Measurements from ENCODE around the gene PEX14. TPM values are rescaled to one million over a fixed set of nuclear protein-coding genes. Genes with fewer than 3 reads are reported as not detected.

Gene PEX14
- total RNA-seq, 2 donors from 2014 or later = 19.5 to 29.3 TPM

DNA sequence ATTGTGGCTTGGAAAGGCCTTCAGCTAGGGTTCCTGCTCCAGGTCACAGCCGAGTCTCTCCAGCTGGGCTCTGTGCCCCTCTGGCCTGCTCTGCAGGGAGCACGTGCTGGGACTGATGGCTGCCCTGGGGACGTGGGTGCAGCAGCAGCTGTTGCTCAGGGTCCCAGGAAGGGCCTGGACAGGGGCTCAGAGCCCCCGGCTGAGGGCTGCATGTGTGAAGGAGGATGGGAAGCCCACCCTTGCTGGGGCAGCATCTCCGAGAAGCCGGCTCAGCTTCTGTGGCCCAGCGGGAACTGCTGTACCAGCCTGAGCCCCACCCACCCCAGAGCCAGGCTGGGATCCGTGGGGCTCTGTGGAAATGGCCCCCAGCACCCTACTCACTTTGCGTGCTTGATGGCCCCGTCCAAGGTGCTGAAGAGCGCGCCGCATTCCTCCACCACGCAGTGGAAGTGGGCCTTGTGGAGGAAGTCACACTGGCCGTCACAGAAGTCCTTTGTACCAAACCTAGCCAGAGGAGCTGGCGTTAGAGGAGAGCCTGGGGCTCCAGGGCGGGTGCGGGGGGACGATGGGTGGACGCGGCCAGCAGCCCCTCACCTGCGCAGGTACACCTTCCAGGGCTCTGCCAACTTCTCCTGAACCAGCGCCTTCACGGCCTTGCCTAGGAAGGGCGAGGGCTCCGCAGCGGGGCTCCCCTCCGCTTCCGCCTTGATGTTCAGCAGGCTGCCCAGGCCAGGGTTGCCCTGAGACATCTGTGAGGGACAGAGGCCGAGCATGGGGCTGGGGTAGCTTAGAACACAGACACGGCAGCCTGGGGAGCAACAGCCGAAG lies 174.2 kb downstream of the PEX14 start:
- Histone ChIP-seq H3K27ac (no peak overlapping the region), H3K4me3 (no peak overlapping the region), H3K36me3 (no peaks in the 10 kb centered on the region), H3K4me1 (no peaks in the 10 kb centered on the region), H3K9me3 (no peaks in the 10 kb centered on the region), H3K27me3 (no peaks in the 10 kb centered on the region), H3K9ac (ENCODE audit: low read depth in 2 of 2, low read length in 2 of 2) (no peak overlapping the region)
- TF ChIP-seq, protein P1, sequence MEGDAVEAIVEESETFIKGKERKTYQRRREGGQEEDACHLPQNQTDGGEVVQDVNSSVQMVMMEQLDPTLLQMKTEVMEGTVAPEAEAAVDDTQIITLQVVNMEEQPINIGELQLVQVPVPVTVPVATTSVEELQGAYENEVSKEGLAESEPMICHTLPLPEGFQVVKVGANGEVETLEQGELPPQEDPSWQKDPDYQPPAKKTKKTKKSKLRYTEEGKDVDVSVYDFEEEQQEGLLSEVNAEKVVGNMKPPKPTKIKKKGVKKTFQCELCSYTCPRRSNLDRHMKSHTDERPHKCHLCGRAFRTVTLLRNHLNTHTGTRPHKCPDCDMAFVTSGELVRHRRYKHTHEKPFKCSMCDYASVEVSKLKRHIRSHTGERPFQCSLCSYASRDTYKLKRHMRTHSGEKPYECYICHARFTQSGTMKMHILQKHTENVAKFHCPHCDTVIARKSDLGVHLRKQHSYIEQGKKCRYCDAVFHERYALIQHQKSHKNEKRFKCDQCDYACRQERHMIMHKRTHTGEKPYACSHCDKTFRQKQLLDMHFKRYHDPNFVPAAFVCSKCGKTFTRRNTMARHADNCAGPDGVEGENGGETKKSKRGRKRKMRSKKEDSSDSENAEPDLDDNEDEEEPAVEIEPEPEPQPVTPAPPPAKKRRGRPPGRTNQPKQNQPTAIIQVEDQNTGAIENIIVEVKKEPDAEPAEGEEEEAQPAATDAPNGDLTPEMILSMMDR (IDR thresholded peaks at IDR 0.05) = no peak
- no peak for DNase-seq
- intact Hi-C loops (cut with DNase I) = no loop called here

DNA sequence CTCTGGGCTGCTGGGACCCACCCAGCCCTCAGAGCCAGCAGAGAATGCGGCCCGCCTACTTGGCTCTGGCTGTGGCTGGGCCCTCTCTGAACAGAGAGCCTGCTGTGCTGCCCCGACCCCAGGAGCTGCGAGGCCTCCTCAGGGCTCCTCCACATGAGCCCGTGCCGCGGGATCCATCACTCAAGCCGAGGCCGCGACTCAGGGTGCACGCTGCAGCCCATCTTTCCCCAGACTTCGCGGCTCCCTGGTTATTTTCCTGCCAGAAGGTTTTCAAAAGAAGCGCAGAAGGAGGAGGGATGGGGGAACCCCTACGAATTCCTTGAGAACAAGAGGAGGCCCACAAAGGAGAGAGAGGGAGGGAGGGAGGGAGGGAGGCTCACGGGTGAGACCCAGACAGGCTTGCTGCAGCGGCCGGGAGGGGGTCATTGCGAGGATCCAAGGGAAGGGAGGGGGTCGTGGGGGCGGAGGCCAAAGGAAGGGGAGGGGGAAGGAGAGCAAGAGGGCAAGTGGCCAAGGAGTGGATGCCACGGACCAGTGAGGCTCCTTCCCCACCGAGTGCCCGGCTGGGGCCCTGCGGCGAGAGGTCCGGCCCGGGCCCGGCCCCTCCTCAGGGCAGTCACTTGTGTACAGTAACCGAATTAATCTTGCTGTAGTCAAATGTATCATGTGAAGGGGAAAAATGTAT lies 174.9 kb downstream of the PEX14 start:
- H3K27me3 ChIP-seq = no peaks in the 10 kb centered on the region
- H3K4me1 ChIP-seq = no peaks in the 10 kb centered on the region
- no peaks in the 10 kb centered on the region for H3K36me3 ChIP-seq
- H3K9ac ChIP-seq (ENCODE audit: low read depth in 2 of 2, low read length in 2 of 2) = no peak overlapping the region
- no peaks in the 10 kb centered on the region for H3K9me3 ChIP-seq
- DNase-seq = no peak
- intact Hi-C loops (cut with DNase I) = no loop called here
- H3K27ac ChIP-seq = no peak overlapping the region
- H3K4me3 ChIP-seq = no peak overlapping the region
- TF ChIP-seq, protein P1 (IDR thresholded peaks at IDR 0.05) = no peak

DNA sequence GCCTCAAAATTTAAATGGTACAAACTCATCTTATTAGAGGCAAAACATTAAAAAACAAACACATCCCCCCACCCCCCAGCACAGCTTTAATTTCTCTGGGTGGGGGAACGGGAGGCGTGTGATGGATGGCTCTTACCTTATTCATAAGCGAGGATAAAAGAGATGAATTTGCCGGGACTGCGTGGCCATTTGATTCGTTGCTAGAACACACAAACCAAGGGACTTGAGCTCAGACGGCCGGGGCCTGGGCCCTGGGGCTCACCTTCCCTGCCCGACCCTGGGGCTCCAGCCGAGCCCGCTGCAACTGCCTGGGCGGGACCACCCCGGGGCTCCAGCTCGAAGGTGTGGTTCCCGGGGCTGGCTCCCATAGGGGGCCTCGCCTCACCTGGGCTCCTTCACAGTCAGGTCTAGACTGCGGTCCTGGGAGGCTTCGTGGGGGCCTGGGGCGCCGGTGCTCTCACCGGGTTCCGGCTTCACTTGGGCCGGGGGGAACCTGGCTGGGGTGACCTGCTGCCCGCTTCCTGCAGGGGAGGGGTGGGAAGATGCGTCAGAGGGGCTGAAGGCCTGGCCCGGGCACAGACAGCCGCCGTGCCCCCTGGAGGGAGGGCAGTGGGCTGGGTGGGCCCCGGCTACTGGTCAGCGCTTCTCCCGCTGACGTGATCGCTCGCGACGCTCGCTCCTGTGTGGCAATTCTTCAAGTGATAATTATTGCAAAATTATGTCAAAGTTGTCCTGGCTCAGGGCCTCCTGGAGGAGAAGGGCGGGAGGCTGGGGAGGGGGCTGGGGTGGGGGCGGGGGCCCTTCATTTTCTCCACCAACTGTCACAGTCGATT lies 176.0 kb downstream of the PEX14 start:
- TF ChIP-seq, protein P1 (IDR thresholded peaks at IDR 0.05) = no peak
- no peak overlapping the region for H3K27ac ChIP-seq
- no peaks in the 10 kb centered on the region for H3K27me3 ChIP-seq
- no peak for DNase-seq
- intact Hi-C loops (cut with DNase I) = no loop called here
- no peak overlapping the region for H3K9ac ChIP-seq (ENCODE audit: low read depth in 2 of 2, low read length in 2 of 2)
- H3K4me1 ChIP-seq = no peaks in the 10 kb centered on the region
- no peak overlapping the region for H3K4me3 ChIP-seq
- no peaks in the 10 kb centered on the region for H3K36me3 ChIP-seq
- no peaks in the 10 kb centered on the region for H3K9me3 ChIP-seq

DNA sequence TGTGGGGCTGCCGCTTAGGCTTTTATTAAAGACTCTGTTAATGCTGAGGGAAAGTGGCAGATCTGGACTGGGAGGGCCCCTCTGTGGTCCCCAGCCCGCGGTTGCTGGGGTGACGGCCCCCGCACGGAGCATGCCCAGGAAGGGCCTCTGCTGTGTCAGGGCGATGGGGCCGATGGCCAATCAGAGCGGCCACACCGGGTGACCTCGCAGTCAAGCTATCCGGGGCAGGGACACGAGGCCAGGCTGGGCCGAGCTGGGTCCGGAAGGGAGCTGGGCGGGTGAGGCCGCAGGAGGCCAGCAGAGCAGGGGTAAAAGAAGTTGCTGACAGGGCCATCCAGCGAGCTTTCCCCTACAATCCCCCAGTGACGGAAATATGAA lies 176.6 kb downstream of the PEX14 start:
- Histone ChIP-seq H3K9ac (ENCODE audit: low read depth in 2 of 2, low read length in 2 of 2) (no peak overlapping the region), H3K27ac (no peak overlapping the region), H3K9me3 (no peaks in the 10 kb centered on the region), H3K36me3 (no peaks in the 10 kb centered on the region), H3K4me1 (no peaks in the 10 kb centered on the region), H3K4me3 (no peak overlapping the region), H3K27me3 (no peaks in the 10 kb centered on the region)
- no peak for DNase-seq
- TF ChIP-seq, protein P1 (IDR thresholded peaks at IDR 0.05) = no peak
- intact Hi-C loops (cut with DNase I) = no loop called here

DNA sequence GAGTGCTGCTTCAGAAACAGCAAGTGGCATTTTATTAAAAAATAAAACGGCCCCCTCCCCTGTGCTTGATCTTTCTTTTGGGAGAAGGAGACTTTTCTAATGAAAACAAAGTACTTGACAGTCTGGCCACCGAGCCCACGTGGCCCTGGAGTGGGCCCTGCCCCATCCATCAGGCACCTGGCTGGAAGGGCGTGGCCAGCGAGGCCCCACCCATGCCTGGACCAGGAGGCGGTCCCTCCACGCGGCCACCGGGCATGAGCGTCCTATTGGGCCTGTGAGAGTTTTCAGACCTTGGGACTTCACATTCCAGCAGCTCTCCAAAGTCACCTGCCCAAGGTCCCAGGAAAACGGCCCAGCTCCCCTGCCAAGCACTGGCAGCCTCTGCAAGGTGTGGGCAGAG lies 177.0 kb downstream of the PEX14 start:
- H3K36me3 ChIP-seq = no peaks in the 10 kb centered on the region
- H3K27ac ChIP-seq = no peak overlapping the region
- DNase-seq = peak; percentile 44
- H3K4me3 ChIP-seq = no peak overlapping the region
- H3K27me3 ChIP-seq = no peaks in the 10 kb centered on the region
- H3K4me1 ChIP-seq = no peaks in the 10 kb centered on the region
- H3K9ac ChIP-seq (ENCODE audit: low read depth in 2 of 2, low read length in 2 of 2) = no peak overlapping the region
- no peaks in the 10 kb centered on the region for H3K9me3 ChIP-seq
- TF ChIP-seq, protein P1 (IDR thresholded peaks at IDR 0.05) = no peak
- intact Hi-C loops (cut with DNase I) = no loop called here

All from colonic mucosa (tissue), 4 donors.